ENCODE data around the gene PTPRB.
"Not testable (repeated sequence)": the region's sequence is repeated elsewhere in the genome, so short reads cannot be mapped to it uniquely, and the experiment has no call there.

PTPRB gene

GRCh38 chr12:70540996-70541395 lies 96.2 kb downstream of the PTPRB start:
- DNase-seq (ENCODE audit: low read depth) = no peak

GRCh38 chr12:70536650-70537049 lies 100.6 kb downstream of the PTPRB start:
- DNase-seq (ENCODE audit: low read depth) = no peak

GRCh38 chr12:70535896-70536374 lies 101.3 kb downstream of the PTPRB start:
- no peak for DNase-seq (ENCODE audit: low read depth)

- no peak for DNase-seq (ENCODE audit: low read depth)
These were observed 102.8 kb downstream of the PTPRB start for GRCh38 chr12:70534466-70534865.

GRCh38 chr12:70529647-70530046 lies 107.6 kb downstream of the PTPRB start:
- no peak for DNase-seq (ENCODE audit: low read depth)

DNA sequence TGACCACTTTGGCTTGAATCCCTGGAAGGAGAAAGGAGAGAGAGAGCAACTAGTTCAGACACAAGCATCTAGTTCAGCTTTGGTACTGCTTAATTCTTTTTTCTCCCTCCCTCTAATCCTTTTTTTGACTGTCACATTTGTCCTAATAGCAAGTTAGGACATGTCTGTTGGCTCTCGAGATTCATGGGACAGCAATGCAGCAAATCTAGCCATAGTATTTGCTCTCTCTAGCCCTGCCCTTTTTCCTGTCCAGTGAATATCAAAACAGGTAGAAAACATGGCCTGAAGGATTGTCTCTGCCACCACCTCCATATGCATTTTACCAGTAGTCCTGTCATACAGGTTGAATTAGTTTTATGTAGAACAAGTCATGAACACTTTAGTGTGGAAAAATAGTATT lies 116.4 kb downstream of the PTPRB start:
- no peak for DNase-seq (ENCODE audit: low read depth)

DNA sequence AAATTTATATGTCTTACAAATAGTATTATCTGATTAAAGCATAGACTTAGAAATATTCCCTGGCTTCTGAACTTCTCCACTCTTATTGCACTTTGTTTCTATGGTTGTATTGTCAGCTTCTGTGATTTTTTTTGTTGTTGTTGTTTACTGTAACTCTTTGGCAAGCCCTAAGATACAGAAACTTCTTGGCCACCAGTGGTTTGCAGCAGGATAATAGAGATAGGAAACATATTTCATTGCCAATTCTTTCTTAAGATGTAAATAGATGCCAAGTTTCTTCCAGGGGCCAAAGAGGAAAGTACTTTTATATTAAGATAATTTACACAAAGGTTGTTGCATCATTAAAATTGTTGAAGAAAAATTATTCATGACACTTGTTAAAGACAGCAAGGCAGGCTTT lies 123.8 kb downstream of the PTPRB start:
- no peak for DNase-seq (ENCODE audit: low read depth)

DNA sequence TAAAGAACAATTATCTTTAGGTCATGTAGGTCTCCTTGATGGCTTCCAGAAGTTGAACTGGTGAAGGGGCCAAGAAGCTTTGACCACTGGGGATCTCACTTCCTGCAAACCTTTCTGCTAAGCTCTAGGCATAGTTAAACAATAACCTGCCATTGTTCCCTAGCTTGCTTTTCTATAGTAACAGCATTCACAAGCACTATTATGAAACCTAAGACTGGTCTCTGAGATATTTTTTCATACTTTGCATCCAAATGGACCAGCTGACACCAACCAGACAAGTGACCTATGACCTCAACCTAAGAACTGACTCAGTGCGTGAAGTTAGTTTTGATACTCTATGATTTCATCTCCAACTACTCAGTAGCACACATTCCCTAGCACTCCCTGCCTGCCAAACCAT lies 129.1 kb downstream of the PTPRB start:
- DNase-seq (ENCODE audit: low read depth) = no peak

GRCh38 chr12:70507442-70507841 lies 129.8 kb downstream of the PTPRB start:
- DNase-seq (ENCODE audit: low read depth) = no peak

DNA sequence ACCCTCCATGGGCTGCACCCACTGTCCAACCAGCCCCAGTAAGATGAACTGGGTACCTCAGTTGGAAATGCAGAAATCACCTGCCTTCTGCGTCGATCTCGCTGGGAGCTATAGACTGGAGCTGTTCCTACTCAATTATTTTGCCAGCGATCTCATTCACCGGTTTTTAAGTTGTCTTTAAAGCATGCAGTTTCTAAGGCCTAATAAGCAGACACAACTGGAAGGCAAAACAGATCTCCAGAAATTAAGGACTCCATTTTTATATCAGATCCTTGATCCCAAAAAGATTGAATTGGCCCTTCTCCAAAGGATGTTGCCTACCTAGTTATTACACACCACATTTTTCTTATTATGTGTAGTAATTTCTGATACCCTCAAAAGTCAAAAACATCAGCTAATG lies 139.7 kb downstream of the PTPRB start:
- DNase-seq (ENCODE audit: low read depth) = no peak

- not testable (repeated sequence) for DNase-seq (ENCODE audit: low read depth)
These were observed 144.3 kb downstream of the PTPRB start for GRCh38 chr12:70492904-70493303.

DNA sequence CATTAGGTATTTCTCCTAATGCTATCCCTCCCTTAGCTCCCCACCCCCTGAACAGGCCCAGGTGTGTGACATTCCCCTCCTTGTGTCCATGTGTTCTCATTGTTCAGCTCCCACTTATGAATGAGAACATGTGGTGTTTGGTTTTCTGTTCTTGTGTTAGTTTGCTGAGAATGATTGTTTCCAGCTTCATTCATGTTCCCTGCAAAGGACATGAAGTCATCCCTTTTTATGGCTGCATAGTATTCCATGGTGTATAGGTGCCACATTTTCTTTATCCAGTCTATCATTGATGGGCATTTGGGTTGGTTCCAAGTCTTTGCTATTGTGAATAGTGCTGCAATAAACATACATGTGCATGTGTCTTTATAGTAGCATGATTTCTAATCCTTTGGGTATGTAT lies 146.3 kb downstream of the PTPRB start:
- not testable (repeated sequence) for DNase-seq (ENCODE audit: low read depth)

DNA sequence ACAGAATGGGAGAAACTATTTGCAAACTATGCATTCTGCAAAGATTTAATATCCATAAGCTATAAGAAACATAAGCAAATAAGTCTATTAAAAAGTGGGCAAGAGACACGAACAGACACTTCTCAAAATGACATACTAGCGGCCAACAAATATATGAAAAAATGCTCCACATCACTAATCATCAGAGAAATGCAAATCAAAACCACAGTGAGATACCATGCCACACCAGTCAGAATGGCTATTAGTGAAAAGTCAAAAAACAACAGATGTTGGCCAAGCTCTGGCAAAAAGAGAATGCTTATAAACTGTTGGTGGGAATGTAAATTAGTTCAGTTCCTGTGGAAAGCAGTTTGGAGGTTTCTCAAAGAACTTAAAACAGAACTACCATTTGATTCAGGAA lies 149.8 kb downstream of the PTPRB start:
- no peak for DNase-seq (ENCODE audit: low read depth)

- DNase-seq (ENCODE audit: low read depth) = no peak
These were observed 150.6 kb downstream of the PTPRB start for GRCh38 chr12:70486588-70486987.

- no peak for DNase-seq (ENCODE audit: low read depth)
These were observed 151.5 kb downstream of the PTPRB start for GRCh38 chr12:70485704-70486103.

DNA sequence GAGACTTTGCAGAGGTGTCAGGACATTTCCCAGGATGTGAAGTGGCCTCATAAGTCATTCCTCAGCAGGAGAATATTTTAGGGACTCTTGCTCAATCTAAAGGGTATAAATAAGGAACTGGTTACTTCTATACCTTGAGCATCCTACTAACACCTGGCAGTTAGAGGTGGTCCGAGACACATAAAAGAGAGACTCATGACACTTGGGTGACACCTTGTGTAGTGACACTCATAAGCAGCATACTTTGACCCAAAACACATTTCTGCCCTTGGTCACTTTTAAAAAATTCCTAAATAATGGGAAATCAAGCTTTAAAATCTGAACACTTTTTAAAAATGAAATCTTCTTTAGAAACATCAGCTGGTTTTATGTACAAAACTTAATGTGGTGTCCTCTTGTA lies 152.8 kb downstream of the PTPRB start:
- no peak for DNase-seq (ENCODE audit: low read depth)

DNA sequence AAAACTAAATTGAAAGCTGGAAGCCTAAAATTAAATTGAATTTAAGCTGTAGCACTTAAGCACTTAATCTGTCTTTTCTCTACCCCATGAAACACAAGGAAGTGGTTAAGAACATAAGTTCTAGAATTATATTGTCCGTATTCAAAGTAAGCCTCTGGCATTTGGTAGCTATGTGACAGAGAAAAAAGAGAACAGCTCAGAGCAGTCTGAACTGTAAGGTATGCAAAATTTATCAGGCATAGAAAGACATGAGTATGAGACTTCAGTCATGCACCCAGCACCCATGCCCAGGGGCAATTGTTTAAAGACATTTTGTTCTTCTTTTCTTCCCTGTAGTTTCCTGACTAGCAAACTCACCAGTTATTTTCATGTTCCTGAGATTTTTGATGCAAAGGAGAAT lies 154.5 kb downstream of the PTPRB start:
- DNase-seq (ENCODE audit: low read depth) = no peak

GRCh38 chr12:70469221-70469820 lies 167.9 kb downstream of the PTPRB start:
- no peak for DNase-seq (ENCODE audit: low read depth)

DNA sequence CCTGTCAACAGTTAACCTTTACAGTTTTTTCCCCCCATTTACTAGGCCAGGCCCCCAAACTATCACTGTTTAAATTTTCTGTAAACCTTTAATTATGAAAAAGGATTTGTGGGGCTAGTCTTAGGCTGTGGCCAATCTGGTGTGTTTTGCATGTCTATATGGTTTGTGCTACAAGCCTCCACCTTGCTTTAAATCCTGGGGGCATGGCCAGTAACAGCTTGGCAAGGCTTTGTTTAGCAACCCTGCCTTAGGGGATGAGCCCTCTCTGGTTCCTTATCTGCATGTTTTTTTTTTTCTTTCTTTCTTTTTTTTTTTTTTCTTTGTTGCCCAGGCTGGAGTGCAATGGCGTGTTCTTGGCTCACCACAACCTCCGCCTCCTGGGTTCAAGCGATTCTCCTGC lies 168.5 kb downstream of the PTPRB start:
- no peak for DNase-seq (ENCODE audit: low read depth)

GRCh38 chr12:70467918-70468733 lies 169.1 kb downstream of the PTPRB start:
- DNase-seq (ENCODE audit: low read depth) = no peak

DNA sequence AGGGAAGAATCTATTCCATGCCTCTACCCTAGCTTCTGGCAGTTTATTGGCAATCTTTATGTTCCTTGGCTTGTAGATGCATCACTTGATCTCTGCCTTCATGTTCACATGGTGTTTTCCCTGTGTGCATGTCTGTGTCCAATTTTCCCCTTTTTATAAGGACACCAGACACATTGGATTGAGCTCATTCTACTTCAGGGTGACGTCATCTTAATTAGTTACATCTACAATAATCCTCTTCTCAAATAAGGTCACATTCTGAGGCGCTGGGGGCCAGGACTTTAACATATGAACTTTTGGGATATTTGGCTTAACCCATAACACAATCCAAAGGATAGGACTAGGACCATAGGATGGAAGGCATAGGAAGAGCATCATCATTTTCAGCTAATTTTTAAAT lies 169.8 kb downstream of the PTPRB start:
- DNase-seq (ENCODE audit: low read depth) = no peak

- no peak for DNase-seq (ENCODE audit: low read depth)
These were observed 170.5 kb downstream of the PTPRB start for GRCh38 chr12:70466753-70467152.
